HFFc6 (cell line): Measurements from ENCODE around the gene CLCN4. TPM values are rescaled to one million over a fixed set of nuclear protein-coding genes. Genes with fewer than 3 reads are reported as not detected.

Experiments
- DNase-seq: peaks from one replicate; pipeline ENCODE4 v3.0.0-alpha.2; 2018
- H3K27ac Mint-ChIP-seq: 2 replicates; pipeline ENCODE4 v1.8.0; 2020; ENCODE audit warnings: mild to moderate bottlenecking, mixed read lengths
- H3K27me3 Mint-ChIP-seq: 2 replicates; pipeline ENCODE4 v1.8.0; 2021; ENCODE audit warnings: mild to moderate bottlenecking, moderate library complexity, mixed read lengths; ENCODE audit not compliant: insufficient read depth
- H3K36me3 Mint-ChIP-seq: 2 replicates; pipeline ENCODE4 v1.8.0; 2021; ENCODE audit warnings: low read depth, mixed read lengths
- H3K4me1 Mint-ChIP-seq: 2 replicates; pipeline ENCODE4 v1.8.0; 2020; ENCODE audit warnings: low read depth, mixed read lengths
- H3K4me3 Mint-ChIP-seq: 2 replicates; pipeline ENCODE4 v1.8.0; 2020; ENCODE audit warnings: mild to moderate bottlenecking, moderate library complexity, mixed read lengths
- H3K9me3 Mint-ChIP-seq: 2 replicates; pipeline ENCODE4 v1.8.0; 2020; ENCODE audit warnings: mild to moderate bottlenecking, mixed read lengths
- CTCF ChIP-seq: fragments of 200-600 bp; sonication (generic); IDR thresholded peaks from 2 replicates; pipeline ENCODE4 v1.5.0; 2021; ENCODE audit warnings: antibody characterized with exemption, mild to moderate bottlenecking
- total RNA-seq, 6 experiments: library from RNA; stranded (reverse); fragmentation: NEBNext Ultra II Directional; extraction: Animal tissue kit (Norgen Biotek cat#: 25700); gene quantifications; 2 replicates in 1 of 6; 3 replicates in 5 of 6; pipeline ENCODE4 v1.2.3, GENCODE V29; 2021

The CLCN4 gene
- total RNA-seq, 6 experiments from 2014 or later = 0.14 to 0.17 TPM; not detected in 4

- H3K9me3 Mint-ChIP-seq = no peaks in the 10 kb centered on the region
- no peak overlapping the region for H3K4me3 Mint-ChIP-seq
- no peak overlapping the region for H3K27ac Mint-ChIP-seq
- H3K27me3 Mint-ChIP-seq = no peaks in the 10 kb centered on the region; the same call in 1 of the 2 replicates
- no peaks in the 10 kb centered on the region for H3K4me1 Mint-ChIP-seq
- no peak for DNase-seq
- TF ChIP-seq CTCF = no peak
- H3K36me3 Mint-ChIP-seq = peaks cover 26% of the 10 kb centered on the region
Measured at GRCh38 chrX:10128386-10128785, 28.4 kb upstream of the CLCN4 start.

GRCh38 chrX:10129229-10129628, 27.5 kb upstream of the CLCN4 start:
- H3K9me3 Mint-ChIP-seq = no peaks in the 10 kb centered on the region

GRCh38 chrX:10130354-10130753, 26.4 kb upstream of the CLCN4 start:
- Mint-ChIP-seq H3K4me3 (no peak overlapping the region), H3K9me3 (no peaks in the 10 kb centered on the region), H3K36me3 (peaks cover 28% of the 10 kb centered on the region), H3K27ac (no peak overlapping the region), H3K4me1 (no peaks in the 10 kb centered on the region), H3K27me3 (no peaks in the 10 kb centered on the region; the same call in 1 of the 2 replicates)
- TF ChIP-seq CTCF = no peak
- no peak for DNase-seq

More at GRCh38 chrX:10129229-10129628, 27.5 kb upstream of the CLCN4 start:
- H3K4me3 Mint-ChIP-seq = no peak overlapping the region
- TF ChIP-seq CTCF = no peak
- DNase-seq = no peak
- H3K36me3 Mint-ChIP-seq = peaks cover 33% of the 10 kb centered on the region
- H3K4me1 Mint-ChIP-seq = no peaks in the 10 kb centered on the region
- H3K27me3 Mint-ChIP-seq = no peaks in the 10 kb centered on the region; the same call in 1 of the 2 replicates
- no peak overlapping the region for H3K27ac Mint-ChIP-seq

- no peaks in the 10 kb centered on the region for H3K4me1 Mint-ChIP-seq
- H3K27ac Mint-ChIP-seq = no peak overlapping the region
Measured at GRCh38 chrX:10133980-10134676, 22.6 kb upstream of the CLCN4 start.

GRCh38 chrX:10134921-10135320, 21.9 kb upstream of the CLCN4 start:
- TF ChIP-seq CTCF = no peak
- Mint-ChIP-seq H3K4me3 (no peak overlapping the region), H3K4me1 (no peaks in the 10 kb centered on the region), H3K27me3 (no peaks in the 10 kb centered on the region; the same call in 1 of the 2 replicates), H3K27ac (no peak overlapping the region), H3K36me3 (peaks cover 20% of the 10 kb centered on the region), H3K9me3 (no peaks in the 10 kb centered on the region)
- no peak for DNase-seq

More at GRCh38 chrX:10133980-10134676, 22.6 kb upstream of the CLCN4 start:
- no peak for DNase-seq
- no peaks in the 10 kb centered on the region for H3K9me3 Mint-ChIP-seq
- H3K27me3 Mint-ChIP-seq = no peaks in the 10 kb centered on the region; the same call in 1 of the 2 replicates
- TF ChIP-seq CTCF = no peak
- H3K4me3 Mint-ChIP-seq = no peak overlapping the region
- H3K36me3 Mint-ChIP-seq = peaks cover 20% of the 10 kb centered on the region
